NCI-H1048 (cell line): Measurements from ENCODE around the gene BANK1.

Source experiments
- DNase-seq: peaks from one replicate; lab custom pipeline; 2025; lab: John Stamatoyannopoulos, UW

BANK1 gene

DNA sequence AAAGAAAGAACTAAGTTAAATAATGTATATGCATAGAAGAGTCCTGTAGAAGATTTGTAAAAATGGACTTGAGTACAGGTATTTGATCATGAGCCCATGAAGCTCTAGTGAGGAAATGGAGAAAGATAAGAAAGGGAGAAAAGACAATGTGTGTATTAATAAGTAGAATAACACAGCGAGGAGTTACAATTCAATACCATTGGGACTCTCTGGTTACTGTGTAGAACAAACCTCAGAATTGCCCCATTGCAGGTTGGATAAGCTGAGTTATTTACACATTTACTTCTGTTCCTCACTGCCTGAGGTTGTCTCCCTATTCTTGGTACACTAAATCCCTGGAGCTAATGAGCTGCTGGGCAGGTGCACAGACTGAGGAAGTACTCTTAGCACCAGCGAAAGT is 33.3 kb downstream of the BANK1 start:
- DNase-seq, result no peak

DNA sequence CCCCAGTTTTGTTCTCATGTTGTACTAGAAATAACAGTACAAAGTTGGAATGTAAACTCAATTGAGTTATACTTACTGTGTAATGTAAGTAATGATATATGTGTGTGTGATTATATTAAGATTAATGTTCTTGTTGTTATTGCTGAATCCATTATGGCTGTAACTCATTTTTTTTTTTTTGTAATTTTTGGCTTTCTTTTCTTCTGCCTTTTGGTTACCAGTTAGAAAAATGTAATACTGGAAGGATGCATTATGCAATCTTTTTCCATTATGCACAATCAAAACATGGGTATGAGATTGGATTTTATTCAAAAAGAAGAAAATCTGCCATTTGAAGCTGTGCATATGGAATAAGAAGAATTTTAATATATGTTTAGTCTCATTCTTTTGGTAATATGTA is 34.0 kb downstream of the BANK1 start:
- no peak for DNase-seq

DNA sequence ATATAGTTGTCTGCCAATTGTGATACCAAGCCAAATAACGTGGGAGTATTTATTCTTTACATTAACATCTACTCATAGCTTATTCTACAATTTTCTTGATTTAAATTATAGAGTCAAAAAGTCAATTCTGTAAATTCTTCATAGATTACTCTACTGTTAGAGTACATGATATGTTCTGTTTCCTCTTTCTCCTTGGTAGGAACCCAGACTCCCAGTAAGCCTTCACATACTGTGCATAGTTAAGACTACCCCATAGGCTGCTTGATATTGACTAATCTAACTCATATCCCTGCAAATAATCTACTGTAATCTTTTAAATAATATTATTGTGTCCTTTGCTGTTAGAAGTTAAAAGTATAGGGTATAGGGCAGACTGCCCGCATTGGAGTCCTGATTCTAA is 35.4 kb downstream of the BANK1 start:
- no peak for DNase-seq

DNA sequence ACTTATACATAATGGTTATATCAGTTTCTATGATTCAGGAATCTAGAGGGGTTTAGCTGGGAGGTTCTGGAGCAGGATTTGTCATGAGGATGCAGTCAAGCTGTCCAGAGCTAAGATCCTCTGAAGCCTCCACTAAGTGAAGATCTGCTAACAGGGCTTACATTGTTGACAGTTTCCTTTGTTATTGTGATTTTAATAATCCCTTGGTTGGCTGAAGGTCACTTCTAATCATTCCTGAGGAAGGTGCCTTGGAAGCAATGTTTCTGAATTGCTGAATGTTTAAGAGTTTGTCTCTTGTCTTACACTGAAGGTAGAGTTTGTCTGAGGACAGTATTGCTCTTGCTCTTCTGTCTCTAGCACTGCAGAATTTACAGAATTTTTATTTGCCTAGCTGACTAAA is 41.3 kb downstream of the BANK1 start:
- no peak for DNase-seq

DNA sequence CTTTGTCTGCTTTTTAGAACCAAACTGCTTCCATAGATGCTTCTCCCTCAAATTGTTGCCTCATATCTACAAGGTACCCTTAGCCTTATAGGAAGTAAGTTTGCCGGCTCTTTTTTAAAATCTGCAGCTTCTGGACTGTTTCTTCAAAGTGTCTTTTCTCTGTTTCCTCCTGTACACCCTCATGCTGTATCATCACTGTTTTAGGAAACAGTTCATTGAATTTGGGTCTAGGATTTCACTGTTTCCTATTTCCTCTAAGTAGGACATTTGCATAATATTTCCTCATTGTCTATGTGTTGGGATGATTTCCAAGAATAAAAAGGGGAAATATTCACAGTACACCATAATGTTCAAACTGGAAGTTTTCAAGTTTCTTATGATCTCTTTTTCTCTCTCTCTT is 43.0 kb downstream of the BANK1 start:
- no peak for DNase-seq

DNA sequence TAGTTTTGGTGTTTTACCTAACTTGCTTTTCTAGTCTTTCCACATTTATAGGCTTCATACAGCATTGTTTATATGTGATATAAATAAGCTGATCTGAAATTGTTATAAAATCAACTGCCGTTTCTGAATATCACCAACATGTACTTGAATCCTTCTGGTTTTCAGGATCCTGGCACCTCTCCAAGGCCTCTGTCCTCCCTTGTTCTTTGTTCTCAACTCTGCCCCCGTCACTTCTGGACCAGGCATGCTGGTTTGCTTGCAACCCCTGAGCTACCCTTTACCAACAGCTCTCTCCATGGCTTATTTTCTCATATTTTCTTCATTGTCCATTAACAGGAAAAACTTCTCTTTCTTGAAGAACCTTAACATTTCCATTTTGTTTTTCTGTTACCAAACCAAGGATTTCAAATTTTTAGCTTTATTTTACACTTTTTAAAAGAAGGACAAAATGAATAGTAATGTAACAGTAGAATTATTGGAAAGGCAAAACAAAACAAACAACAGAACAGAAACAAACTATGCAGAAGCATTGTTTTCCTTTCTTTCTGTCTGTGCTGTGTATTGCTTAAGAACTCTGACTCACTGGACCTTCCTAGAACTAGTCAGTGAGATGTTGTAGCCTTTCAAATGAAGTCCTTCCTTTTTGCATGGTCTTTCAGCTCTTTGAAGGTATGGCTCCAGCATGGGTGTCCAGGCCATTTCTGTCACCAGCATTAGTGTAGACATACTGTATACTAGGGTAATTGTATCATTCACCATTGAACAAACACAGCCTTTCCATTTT is 44.8 kb downstream of the BANK1 start:
- no peak for DNase-seq

DNA sequence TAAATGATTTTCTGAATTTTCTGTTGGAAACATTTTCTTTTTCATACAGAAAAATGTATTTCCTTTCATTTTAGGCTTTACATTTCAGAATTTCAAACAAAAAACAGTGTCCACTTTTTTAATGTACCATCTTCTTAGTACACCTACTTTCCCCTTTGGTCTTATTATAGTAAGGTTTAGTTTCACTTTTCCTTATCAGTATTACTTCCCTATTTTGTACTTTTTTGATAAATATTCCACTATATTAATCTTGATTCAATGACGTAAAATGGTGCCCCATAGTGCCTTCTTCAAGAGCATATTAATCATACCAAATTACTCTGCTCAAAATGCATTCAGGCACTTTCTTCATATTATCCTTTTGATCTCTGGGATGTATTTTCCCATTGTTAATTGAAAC is 52.5 kb downstream of the BANK1 start:
- no peak for DNase-seq

DNA sequence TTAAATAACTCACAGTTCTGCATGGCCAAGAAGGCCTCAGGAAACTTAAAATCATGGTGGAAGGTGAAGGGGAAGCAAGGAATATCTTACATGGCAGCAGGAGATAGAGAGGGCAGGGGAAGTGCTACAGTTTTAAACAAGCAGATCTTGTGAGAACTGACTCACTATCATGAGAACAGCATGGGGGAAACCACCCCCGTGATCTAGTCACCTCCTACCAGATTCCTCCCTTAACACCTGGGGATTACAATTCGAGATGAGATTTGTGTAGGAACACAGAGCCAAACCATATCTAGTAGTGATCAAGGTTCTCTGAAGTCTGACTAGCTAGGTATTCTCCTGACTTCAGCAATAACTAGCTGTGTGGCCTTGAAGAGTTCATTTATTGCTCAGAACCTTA is 56.0 kb downstream of the BANK1 start:
- DNase-seq, result no peak

DNA sequence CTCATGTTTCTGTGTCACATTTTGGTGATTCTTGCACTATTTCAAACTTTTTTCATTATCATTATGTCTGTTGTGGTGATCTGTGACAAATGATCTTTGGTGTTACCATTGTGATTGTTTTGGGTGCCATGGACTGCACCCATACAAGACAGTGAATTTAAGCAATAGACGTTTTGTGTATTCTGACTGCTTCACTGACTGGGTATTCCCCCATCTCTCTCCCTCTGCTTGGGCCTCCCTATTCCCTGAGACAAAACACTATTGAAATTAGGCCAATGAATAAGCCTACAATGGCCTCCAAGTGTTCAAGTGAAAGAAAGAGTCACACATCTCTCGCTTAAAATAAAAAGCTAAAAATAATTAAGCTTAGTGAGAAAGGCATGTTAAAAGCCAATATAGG is 60.2 kb downstream of the BANK1 start:
- no peak for DNase-seq

DNA sequence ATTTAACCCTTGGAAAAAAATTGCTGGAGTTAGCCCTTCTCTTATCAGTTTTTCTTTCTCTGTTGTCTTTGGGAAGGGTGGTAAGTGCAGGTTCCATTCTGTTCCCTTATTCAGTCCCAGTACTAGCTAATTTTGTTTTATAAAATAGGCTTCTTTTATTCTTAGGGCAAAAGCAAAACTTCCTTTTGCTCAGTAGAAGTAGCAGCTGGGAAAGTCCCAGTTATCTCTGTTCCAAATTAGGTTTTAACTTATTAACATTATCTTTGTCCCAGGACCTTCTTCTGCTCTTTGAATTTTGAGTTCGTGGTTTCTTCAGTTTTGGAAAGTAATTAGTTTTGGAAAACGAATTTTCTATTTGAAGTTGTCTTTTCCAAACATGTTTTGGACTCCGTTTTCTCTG is 61.1 kb downstream of the BANK1 start:
- no peak for DNase-seq

DNA sequence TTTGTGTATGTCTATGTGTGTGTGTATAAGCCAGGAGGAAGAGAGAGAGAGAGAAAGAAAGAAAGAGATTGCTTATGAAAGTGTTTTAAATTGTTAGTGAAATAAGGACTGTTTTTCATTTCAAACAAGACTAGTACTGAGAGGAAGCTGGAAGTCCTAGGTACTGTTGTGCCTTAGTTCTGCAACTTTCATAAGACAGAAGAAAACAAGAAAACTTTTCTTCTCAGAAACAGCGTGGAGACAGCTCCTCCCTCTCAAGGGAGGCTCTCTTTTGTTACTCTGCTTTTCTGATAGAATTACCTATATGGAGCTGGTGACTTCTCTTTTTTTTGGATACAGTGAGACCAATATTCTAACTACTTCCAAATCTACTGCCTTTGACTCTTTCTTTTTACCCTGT is 62.5 kb downstream of the BANK1 start:
- DNase-seq, result no peak

DNA sequence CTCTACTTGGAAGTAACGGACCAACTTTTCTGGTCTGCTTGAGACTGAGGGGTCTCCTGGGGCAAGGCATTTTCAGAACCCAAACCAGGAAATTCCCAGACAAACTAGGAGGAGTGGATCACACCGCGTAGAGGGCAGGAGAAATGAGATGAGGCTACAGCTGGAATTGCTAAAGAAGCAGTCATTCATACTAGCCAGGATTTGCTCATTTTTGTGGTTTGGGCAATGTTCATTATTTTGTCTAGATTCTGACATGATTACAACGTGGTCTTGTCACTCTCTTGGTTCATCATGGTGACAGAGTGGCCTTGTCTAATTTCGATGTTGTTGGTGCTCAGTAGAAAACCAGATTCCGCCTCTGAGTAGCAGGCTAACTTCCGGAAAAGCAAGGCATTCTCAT is 63.2 kb downstream of the BANK1 start:
- no peak for DNase-seq

DNA sequence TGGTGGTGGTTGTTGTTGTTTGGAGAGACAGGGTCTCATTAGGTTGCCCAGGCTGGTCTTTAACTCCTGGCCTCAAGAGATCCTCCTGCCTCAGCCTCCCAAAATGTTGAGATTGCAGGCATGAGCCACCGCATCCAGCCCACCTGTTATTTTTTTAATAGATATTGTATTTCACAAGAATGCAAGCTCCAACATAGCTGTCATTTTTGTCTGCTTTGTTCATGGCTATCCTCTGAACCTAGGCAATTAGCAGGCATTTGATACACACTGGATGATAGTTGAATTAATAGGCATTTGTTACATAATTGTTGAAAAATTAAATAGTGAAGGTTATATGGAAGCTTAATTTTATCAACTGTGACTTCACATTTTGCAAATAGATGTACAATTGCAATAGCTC is 64.7 kb downstream of the BANK1 start:
- no peak for DNase-seq

DNA sequence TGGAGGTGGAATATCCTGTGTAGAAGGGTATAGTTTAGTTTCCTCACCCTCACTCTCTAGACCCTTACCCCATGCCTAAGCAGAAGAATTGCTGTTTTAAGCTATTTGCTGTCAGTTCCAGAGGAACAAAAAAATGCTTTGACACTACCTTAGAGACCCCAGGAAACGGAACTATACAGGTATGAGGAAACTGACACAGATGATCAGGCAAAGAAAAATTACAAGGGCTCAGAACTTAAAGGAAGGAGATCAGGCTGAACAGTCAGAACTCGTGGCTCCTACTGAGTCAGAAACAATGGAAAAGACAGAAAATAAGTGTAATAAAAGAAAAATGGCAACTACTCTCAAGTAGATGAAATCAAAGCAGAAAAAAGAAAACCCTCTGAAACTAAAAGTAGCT is 65.6 kb downstream of the BANK1 start:
- DNase-seq, result no peak

DNA sequence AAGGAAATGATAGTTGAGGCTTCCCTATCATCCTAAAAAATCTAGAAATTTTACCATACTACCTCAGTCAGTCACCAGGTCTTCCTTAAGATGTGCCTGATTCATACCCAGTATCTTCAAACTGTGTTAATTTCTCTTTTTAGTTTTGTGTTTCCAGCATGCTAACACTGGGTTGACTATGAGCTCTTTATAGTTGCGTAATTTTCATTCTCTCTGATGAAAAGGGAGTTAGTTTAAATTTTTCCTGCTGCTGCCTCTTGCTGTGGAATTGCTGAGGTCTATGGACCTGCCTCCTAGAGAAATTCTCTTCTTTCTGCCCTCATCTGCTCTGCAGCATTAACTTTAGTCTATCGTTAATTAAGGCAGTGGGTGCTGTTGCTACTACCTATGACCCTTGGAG is 66.6 kb downstream of the BANK1 start:
- DNase-seq, result no peak

DNA sequence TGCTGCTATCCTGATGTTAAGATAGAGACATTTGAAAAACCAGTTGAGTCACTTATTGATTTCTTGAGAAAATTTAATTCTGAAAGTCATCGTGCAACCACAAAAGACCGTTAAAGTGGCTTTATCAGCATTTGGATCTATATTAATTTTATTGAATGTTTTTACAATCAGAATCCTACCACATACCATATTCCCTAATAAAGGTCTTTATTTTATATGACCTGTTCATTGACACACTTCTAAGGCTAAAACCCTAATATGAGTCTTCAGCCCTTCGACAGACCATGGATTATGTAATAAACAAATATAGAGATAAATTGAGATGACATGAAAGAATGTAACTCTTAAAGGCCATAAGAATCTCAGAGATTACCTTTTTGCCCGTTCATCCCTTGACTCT is 68.1 kb downstream of the BANK1 start:
- no peak for DNase-seq

DNA sequence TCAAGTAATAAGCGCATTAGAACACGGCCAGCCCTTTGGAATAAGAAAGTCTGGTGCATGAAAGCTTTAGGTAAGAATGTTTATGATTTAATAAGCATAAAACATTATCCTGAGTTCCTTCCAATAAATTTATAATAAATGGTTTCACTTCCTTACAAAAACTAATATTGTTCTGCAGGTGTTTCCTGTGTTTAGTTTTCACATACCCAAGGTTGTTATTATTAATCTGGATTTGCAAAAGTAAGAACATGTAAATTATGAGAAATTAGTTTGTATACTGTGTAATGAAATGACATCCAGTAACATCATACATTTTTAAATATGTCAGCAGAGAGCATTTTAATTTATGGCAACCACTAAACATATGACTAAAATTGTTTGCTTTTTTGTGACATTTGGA is 72.1 kb downstream of the BANK1 start:
- DNase-seq, result no peak

DNA sequence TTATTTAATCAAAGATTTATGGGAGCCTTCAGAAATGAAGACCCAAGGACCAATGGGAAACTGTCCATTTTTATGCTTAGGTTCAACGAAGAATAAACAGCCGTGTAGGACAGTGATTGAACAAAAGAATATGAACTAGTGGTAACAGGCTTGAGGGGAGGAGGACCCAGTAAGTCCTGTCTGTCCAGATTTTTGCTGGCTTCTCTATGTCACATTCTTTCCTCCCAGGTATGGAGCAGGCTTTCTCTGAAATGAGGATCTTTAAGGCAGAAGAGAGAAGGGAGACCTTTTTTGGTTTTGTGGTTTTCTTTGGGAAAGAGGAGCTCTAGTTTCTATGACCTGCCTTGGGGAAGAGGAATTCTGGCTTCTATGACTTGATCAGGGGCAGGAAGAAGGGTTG is 74.1 kb downstream of the BANK1 start:
- no peak for DNase-seq

DNA sequence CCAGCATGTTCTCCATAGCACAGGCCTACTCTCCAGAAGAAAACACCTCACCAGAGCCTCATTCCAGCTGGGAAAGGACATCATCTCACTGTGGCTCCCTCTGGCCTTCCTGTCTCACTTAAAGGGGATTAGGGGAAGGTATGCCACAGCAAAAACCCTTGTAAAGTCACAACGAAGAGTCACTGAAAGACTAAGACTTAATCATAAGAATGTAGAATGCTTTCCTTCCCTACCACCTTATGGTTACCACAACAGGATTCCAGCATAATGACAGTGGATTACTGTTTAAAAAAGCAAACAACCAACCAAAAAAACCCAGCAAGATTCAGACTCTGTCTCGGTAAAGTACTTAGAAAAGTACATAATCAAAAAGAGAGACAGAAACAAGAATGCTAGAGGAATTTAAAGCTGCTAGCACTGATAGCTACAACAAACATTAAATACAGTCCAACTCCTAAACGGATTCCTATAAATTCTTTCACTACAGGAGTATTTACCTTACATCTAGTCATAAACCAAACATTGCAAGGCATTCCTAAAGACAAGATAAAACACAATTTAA is 75.1 kb downstream of the BANK1 start:
- DNase-seq, result no peak

DNA sequence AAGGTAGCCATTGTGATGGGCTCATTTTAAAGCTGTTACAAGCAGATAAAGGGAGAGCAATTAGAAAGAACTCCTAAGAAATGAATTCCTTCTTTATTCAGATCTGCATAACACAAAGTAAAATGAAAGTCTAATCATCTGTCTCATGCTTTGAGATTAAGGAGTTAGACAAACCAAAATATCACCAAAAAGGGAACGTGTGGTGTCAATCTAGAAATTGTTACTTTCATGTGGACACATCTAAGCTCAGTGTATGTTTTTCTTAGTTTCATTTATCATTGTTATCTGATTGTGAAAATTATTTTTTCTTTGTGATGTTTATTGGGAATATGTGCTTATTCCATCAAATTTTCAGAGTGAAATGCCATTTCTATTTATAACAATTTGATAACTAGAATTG is 80.3 kb downstream of the BANK1 start:
- DNase-seq, result no peak

DNA sequence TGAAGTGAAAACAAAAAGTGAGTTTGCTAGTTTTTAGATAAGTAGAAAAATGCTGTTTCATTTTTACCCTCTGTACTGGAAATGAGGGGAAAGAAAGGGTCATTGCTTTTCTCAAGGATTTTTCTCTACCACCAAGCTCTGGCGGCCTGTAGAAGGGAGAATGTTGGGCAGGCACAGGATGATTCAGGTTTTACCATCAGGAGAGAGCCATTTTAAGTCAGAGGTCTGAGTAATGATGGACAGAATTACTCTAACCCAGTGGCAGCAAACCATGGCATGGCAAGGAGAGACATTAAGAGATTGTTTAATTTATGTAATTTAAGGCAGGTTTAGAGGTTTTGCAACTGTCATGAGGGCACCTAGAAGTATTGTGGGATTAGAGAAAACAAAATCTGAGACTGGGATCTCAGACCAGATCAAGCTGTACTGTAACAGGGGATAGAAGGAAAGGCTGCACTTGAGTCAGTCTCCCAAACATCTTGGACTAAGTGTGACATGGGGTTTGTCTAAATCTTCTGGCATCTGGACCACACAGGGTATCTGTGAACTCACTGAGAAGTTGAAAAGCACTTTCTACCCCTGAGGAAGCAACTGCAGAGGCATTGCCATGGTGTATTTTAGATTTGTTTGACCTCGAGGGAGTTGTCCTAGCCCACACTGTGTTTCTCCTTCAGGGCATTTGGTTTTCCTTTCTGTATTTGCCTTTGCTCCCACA is 81.6 kb downstream of the BANK1 start:
- DNase-seq, result no peak

DNA sequence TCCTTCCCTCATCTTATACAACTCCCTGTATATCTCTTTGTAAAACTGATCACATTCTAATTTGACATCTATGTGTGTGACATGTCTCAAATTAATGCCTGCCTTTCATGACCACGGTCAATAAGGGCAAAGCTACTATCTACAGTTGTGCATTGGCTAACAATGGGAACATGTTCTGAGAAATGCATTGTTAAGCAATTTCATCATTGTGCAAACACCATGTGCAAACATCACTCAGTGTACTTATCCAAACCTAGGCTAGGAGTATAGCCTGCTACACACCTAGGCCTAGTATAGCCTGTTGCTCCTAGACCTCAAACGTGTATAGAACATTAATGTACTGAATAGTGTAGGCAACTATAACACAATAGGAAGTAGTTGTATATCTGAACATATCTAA is 95.0 kb downstream of the BANK1 start:
- no peak for DNase-seq

DNA sequence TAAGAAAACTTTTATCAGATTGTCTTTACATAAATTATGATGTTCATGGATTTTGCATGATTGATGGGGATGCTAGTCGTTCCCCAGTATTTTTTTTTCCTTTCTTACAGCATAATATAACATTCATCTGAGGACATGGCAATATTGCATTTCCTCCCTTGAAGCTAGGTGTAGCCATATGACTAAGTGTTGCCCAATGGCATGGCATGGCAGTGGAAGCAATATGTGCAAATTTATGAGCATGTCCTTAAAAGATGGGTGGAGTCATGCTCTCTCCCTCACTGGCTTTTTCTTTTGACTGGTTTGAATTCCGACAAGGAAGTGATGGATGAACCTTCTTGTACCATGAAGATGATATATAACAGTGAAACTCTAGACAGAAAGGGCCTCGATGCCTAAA is 96.3 kb downstream of the BANK1 start:
- no peak for DNase-seq

DNA sequence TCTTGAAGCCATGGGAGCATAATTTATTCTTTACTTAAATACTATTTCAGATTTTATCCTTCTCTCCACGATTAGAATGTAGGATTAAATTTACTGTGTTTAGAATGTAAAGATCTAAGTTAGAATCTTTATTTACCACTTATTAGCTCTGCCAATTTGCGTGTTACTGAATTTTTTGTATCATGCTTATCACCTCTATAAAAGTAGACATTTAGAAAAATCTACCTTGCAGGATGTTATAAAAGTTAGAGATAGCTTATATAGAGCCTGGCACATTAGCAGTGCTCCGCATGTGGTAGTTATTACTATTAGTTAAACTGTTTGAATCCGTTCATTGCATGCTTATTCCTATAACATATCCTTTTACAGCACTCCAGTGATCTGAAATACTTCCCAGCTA is 97.9 kb downstream of the BANK1 start:
- DNase-seq, result no peak
